Upper lobe of left lung (tissue), 4 donors: ENCODE results near the gene MCL1.

Experiments used
- CTCF ChIP-seq, 6 experiments: fragments of 450-650 bp in 4 of 6; fragments of 200-600 bp in 2 of 6; sonication (generic) in 2 of 6; IDR thresholded peaks; one replicate each; pipeline ENCODE4 v1.5.1; 2016 to 2019; ENCODE audit warnings: antibody characterized with exemption in 6 of 6
- EP300 ChIP-seq, 4 donors: sonication (generic); formaldehyde crosslinking; IDR thresholded peaks; one replicate each; pipeline ENCODE4 v1.5.1; 2017; ENCODE audit warnings: antibody characterized with exemption in 4 of 4, control low read depth in 2 of 4
- POLR2A ChIP-seq, 4 donors: fragments of 450-650 bp; IDR thresholded peaks; one replicate each; pipeline ENCODE4 v1.5.1; 2016 to 2017; ENCODE audit warnings: antibody characterized with exemption in 4 of 4, mild to moderate bottlenecking in 2 of 4

- TF ChIP-seq EP300 (IDR thresholded peaks at IDR 0.05) (peak; percentile 88 to 97 (median 92)), POLR2A (IDR thresholded peaks at IDR 0.05) (peak in 1 of 4 donors; percentile 59), CTCF (IDR thresholded peaks at IDR 0.05) (no peak)
These were observed 33.9 kb upstream of the MCL1 start for GRCh38 chr1:150613061-150613920.
